Occipital lobe (tissue), 2 donors: Measurements from ENCODE around the gene UTP3. TPM values are rescaled to one million over a fixed set of nuclear protein-coding genes. Genes with fewer than 3 reads are reported as not detected.
A peak's percentile ranks its signal among the peaks of the same experiment; 100 is the strongest.
"Not testable (repeated sequence)": the region's sequence is repeated elsewhere in the genome, so short reads cannot be mapped to it uniquely, and the experiment has no call there.

Experiments
- DNase-seq: peaks from one replicate; lab custom pipeline; 2025; lab: John Stamatoyannopoulos, UW
- total RNA-seq: library from RNA; depleted of rRNA; stranded (reverse); fragments of >200 nt; gene quantifications from one replicate; pipeline ENCODE4 v1.2.3, GENCODE V29; 2014

Gene UTP3
- total RNA-seq, 1 donor from 2014 or later: 15.0 TPM

DNA sequence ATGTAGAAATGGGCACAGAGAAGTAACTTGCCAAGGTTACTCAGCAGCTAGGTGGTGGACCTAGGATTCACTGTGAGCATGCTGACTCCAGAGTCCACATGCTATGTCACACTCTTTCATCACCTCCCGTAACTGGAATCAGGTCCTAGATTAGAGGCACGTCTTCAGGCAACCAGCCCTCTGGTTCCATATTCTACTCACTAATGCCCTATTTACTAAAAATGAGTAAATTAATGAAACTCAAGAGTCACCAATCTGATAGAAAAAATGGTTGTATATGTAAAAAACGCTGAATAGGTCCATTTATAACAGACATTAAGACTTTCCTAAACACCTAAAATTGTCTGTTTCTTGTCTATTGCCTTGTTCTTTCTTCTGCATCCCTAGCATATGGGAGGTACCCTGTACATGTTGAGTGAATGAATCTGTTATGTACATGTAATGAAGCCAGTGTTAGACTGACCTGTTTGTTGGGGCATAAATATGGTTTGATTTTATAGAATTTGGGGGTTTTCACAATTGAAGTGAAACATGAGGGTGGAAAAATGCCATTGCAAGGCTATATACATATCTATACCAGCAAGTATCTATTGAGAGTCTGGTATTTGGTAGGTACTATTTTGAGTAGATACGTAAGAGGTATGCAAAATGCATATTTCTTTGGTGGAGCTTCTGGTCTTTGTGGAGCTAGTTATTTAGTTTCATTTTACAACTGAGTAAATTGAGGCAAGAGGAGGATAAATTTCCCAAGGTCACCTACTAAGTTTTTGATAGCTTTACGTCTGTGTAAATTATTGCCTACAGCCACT lies 26.0 kb downstream of the UTP3 start:
- DNase-seq: no peak

DNA sequence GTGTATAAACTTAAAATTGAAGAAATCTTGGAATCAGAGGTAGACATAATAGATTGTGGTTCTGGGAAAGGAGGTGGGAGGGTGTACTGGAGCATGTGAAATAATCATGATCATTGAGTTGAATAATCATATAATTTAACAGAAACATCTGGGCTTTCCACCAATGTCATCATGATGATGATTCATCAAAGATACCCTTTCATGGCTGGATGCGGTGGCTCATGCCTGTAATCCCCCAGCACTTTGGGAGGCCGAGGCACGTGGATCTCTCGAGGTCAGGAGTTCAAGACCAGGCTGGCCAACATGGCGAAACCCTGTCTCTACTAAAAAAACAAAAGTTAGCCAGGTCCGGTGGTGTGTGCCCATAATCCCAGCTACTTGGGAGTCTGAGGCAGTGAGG lies 26.8 kb downstream of the UTP3 start:
- no peak for DNase-seq

DNA sequence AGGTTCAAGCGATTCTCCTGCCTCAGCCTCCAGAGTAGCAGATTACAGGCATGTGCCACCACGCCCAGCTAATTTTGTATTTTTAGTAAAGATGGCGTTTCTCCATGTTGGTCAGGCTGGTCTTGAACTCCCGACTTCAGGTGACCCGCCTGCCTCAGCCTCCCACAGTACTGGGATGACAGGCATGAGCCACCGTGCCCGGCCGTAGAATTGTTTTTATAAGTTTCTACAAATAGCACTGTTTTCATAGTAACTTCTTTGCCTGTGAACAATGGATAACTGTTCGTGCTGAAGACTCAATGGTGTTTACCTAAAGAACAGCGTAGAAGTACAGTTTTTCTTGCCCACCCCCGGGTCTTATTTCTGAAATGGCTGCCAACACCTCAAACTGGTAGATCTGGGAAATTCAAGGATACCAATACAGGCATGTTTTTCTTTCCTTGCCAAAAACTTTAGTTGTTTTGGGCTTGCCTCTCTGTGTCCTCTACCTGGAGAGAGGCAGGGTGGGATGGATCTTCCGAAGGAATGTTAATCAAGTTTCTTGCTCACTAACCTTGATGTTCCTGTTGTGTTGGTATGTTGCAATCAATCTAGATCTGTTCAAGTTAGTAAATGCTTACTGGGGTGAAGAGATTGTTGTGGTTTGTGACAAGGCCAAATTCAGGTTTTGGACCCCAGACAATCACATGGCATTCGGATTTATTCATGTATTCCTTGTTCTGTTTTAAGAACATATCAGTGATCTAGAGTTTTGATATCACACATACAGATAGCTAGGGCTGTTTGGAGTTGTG lies 30.7 kb downstream of the UTP3 start:
- no peak for DNase-seq

DNA sequence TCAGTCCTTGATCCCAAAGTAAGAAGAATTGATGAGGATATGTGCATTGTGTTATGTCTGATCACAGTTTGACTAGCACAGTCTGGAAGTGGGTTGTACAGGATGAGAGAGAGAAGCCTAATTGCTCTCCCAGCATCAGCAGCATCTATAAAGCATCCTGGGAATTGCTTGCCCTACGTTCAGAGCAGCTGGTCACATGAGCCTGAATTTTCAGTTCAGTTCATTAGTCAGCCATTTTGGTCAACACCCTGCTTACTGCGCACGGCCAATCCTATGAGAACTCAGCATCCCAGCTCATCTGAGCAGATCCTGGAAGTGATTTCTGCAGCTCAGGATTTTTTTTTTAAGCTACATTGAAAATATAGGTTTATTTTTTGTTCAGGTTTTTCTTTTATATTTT lies 33.4 kb downstream of the UTP3 start, which contains the start of gene RUFY3:
RUFY3 (plus strand) TSS at position 218 of the 400 bp plus-strand sequence. CDS start 610 bp downstream, outside the sequence.
- peak; percentile 83 for DNase-seq

DNA sequence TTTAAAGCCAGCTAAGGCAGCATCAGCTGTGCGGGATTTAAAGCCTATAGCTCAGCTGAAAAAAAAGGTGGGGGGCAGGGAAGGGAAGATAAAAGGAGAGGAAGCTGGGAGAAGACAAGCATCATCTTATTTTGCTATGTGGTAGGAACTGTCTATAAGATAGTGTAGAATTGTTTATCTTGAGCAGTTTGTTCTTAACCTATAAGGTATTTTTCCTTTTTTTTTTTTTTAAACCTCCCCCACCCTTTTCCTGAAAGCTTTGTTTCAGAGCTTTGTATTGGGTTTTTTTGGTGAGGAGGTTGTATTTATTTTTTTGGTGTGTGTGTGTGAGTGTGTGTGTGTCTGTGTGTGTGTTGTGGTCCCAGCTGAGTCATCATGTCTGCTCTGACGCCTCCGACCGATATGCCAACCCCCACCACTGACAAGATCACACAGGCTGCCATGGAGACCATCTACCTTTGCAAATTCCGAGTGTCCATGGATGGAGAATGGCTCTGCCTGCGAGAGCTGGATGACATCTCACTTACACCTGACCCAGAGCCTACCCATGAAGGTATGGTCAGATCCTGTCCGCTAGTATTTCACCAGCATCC lies 34.0 kb downstream of the UTP3 start:
- peak; percentile 18 for DNase-seq

DNA sequence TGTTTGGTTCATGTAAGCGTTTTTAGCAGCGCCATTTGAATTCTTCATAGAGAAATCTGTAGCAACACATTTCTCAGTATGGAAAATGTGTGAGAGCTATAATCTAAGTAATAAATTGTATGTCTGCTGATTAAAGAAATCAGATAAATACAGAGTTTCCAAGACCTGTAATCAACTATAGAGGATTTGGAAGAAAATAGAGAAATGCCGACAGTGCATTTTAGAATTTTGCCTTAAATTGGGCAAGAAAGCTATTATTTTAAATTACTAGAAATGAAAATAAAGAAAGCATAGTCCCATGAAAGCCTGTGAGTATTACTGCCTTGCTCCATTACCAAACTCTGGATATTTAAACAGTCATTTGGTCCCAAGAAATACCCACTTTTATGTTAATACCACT lies 36.1 kb downstream of the UTP3 start:
- DNase-seq: no peak

DNA sequence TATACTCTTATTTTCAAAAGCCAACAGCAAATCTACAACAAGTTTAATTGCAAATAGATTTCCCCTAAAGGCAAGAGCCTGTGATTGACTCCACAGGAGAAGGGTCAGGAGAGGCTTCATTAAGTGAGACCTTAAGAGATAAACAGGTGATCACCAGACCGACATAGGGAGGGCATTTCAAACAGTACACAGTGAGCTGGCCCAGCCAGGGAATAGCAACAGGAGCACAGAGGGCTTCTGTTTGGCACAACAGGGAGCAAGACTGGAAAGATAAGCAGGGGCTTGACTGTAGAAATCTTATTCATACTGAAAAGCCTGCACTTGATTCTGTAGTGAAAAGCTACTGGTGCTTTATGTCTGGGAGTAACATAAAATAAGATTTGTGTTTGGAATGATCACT lies 37.3 kb downstream of the UTP3 start:
- no peak for DNase-seq

DNA sequence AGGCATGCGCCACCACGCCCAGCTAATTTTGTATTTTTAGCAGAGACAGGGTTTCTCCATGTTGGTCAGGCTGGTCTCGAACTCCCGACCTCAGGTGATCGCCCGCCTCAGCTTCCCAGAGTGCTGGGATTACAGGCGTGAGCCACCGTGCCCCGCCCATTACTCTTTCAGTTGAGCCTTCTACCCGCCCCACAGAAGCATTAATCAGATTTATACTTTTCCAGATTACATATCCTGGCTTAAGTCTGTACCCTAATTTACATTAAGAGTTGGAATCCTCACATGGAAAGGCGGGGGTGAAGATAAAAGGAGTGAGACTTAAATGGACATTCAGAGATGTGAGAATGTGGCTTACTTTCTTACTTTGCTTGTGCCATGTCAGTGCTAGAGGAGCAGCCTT lies 38.2 kb downstream of the UTP3 start:
- not testable (repeated sequence) for DNase-seq

DNA sequence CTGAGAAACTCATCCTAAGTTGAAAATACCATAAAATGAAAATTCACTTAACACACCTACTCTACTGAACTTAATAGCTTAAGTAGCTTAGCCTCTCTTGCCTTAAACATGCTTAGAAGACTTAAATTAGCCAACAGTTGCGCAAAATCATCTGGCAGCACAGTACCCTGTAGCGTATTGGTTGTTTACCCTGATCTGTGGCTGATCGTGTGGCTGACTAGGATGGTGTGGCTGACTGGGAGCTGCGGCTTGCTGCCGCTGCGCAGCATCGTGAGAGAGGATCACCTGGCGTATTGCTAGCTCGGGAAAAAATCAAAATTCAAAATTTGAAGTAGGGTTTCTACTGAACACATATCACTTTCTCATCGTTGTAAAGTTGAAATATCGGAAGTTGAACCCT lies 39.8 kb downstream of the UTP3 start:
- no peak for DNase-seq

DNA sequence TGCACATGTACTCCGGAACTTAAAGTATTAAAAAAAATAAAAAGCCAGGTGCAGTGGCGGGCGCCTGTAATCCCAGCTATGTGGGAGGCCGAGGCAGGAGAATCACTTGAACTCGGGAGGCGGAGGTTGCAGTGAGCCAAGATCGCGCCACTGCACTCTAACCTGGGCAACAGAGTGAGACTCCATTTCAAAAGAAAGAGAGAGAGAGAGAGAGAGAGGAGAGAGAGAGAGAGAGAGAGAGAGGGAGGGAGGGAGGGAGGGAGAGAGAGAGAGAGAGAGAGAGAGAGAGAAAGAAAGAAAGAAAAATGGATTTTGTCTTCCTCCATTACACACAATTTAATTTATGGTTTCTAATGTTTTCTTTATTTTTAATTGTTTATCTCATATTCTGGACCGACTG lies 44.5 kb downstream of the UTP3 start:
- DNase-seq: not testable (repeated sequence)

DNA sequence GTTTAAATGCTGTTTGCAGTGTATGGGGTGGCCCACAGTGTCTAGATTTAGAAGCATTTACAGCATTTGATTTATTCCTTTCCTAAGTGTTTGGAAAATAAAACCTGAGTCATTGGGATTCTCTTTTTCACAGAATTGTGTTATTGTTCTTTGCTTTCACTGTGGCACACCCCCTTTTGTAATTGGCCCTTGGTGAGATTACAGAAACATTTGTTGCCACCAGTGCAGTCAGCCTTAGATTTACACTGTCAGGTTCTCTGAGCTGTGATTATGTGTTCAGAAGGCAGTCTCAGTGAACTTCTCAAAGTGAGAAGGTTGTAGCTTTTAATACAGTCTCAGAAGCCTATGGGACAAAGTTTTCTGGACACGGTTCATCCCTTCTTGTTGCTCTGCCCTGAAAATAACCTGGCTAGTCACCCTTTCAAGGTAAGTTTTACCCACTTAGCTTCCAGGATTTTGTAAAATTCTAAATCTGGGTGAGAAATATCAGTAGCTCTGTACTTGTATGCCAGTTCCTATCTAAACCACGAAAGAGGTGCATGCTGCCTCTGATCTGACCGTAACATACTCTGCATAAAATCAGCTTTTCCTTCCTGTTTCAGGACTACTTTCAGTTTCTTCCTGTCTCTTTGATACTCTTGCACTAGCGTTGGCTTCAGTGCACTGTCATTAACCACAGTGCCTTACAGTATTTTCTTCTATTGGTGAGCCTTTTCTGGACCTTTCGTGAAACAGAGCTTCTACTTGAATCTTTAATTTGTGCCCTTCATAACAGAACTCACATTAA lies 46.0 kb downstream of the UTP3 start:
- DNase-seq: no peak

DNA sequence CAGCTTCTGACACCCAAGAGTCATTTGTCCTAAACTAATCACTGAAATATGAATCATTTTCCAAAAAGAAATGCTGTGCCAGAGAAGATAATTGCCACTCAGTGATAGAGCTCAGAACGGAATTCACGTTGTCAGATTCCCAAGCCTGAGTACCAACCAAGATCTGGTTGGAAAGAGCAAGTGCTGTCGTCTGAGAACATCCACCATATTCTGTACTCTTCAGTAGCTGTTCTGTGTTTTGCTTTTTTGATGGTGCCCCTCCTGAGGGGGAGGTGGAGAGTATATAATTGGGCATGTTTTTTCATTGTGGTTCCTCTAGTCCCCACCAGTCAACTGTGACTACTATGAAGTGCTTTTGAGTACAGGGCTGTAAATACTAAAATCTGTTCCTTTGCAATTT lies 46.6 kb downstream of the UTP3 start:
- no peak for DNase-seq

DNA sequence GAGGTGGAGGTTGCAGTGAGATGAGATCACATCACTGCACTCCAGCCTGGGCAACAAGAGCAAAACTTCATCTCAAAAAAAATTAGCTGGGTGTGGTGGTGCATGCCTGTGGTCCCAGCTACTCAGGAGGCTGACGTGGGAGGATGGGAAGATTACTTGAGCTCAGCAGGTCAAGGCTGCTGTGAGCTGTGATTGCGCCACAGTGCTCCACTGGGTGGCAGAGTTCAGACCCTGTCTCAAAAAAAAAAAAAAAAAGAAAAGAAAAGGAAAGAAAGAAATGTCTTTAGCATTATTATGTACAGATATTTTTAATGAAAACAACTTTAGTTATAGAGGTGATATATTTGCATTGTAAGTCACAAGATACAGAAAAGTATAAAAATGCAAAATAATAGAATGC lies 47.6 kb downstream of the UTP3 start:
- DNase-seq: not testable (repeated sequence)

DNA sequence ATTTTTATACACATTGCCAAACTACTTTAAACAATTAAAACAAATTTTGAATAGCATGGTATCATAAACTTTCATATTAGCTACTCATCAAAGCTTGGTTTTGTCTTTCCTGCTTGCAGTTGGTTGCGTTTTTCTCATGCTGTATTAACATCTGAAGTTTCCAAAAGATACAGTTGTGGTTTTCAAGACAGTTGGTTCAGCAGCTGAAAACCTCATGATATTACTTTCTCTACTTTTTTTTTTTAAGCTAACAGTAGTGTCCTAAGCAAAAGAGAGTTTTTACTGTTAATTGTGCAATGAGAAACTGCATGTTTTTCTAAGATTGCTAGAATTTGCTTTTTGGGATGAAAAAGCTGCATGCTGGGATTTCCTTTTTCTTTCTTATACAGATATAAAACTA lies 48.7 kb downstream of the UTP3 start:
- DNase-seq: no peak

DNA sequence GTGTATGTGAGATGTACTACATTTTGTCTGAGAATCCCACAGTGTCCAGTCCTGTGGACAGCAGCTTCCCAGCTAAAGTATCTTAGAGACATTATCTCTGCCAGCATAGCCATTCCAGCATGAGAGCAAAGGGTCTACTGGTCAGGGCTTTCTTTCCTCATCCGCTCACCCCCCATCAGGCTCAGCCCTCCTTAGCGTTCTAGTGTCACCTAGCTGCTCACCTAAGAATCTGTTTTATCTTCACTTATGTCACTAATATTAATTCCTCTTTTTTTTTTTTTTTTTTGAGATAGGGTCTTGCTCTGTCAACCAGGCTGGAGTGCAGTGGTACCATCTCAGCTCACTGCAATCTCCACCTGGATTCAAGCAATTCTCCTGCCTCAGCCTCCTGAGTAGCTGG lies 49.1 kb downstream of the UTP3 start:
- DNase-seq: no peak

DNA sequence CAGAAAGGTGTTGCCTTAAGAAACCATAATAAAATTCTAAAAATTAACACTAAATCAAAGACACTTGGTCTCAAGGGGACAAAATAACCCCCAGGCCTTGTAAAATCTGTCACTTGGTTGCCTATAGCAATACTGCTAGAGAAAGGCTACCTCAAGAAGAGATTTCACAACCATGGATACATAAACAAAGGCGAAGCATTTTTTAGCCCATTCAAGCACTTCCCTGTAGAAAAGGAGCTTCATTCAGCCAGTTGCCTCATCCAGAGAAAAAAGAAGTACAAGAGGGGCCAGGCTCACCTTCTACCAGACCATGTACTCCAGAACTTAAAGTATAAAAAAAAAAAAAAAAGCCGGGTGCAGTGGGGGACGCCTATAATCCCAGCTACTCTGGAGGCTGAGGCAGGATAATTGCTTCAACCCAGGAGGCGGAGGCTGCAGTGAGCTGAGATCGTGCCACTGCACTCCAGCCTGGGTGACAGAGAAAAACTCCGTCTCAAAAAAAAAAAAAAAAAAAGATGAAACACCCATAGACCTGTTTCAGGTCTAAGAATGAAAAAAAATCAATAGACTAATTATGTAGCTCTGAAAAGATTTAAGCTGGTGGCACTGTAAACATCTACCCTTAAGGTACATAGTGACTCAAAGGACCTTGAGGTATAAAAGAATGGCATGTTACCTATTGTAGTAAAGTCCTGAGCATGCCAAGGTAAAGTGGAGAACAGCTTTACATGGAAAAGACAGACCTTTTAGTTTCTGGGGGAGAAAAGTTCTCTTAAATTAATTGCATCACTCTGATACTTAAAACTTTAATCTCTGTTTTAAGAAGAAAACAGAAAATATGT lies 51.4 kb downstream of the UTP3 start:
- DNase-seq: no peak
